ENCODE results near the gene PTGDR. TPM values are rescaled to one million over a fixed set of nuclear protein-coding genes. Genes with fewer than 3 reads are reported as not detected.

PTGDR gene
- polyA plus RNA-seq, 1 of the 3 experiments (the other 2 are of a cell fraction): not detected

- TF ChIP-seq USF2 (IDR thresholded peaks at IDR 0.05; ENCODE audit: borderline replicate concordance, low read depth, low read length) (no peak), EP300 (IDR thresholded peaks at IDR 0.05; ENCODE audit: borderline replicate concordance in 1 of 2, low read depth in 1 of 2, low read length in 1 of 2) (peak in 1 of 2 experiments; percentile 47; a peak in 1 of 4 replicates)
Measured at GRCh38 chr14:52318826-52319645, 51.5 kb downstream of the PTGDR start (continued).

- Histone ChIP-seq H3F3A (replicated peaks; ENCODE audit: insufficient read depth) (no peaks in the 10 kb centered on the region), H3K79me2 (ENCODE audit: insufficient read depth) (no peaks in the 10 kb centered on the region), H3K9me2 (no peaks in the 10 kb centered on the region), H3K4me3 (ENCODE audit: low read depth in 2 of 2, low read length in 1 of 2) (no peak overlapping the region), H3K27ac (ENCODE audit: low read depth in 2 of 2, low read length in 1 of 2) (peak overlapping the region in 1 of 2 experiments; percentile 78; a peak in 3 of 4 replicates), H2AFZ (ENCODE audit: low read depth) (no peak overlapping the region), H3K9ac (no peak overlapping the region), H4K20me1 (ENCODE audit: insufficient read depth) (no peaks in the 10 kb centered on the region), H3K27me3 (ENCODE audit: insufficient read depth) (peaks cover 16% of the 10 kb centered on the region; the same call in 1 of the 2 replicates), H3K4me1 (ENCODE audit: control insufficient read depth in 1 of 2, insufficient read depth in 2 of 2, low read depth in 1 of 2, low read length in 1 of 2) (peaks cover 0 to 8% of the 10 kb centered on the region in 2 experiments; a peak in 2 of 4 replicates), H3K9me3 (no peaks in the 10 kb centered on the region), H3K4me2 (no peak overlapping the region), H3K36me3 (replicated peaks in 1 of 2; ENCODE audit: control insufficient read depth in 1 of 2, insufficient read depth in 2 of 2, low read length in 1 of 2) (no peaks in the 10 kb centered on the region)
- TF ChIP-seq EZH2phosphoT487 (IDR thresholded peaks at IDR 0.05; ENCODE audit: borderline replicate concordance, low read depth): no peak
- TF ChIP-seq MXI1 (IDR thresholded peaks at IDR 0.05; ENCODE audit: low read depth, low read length): no peak
- no peak for TF ChIP-seq NFIC (IDR thresholded peaks at IDR 0.05; ENCODE audit: borderline replicate concordance)
- no peak for TF ChIP-seq TCF12 (IDR thresholded peaks at IDR 0.05)
- TF ChIP-seq USF1 (IDR thresholded peaks at IDR 0.05; ENCODE audit: borderline replicate concordance, low read depth): no peak
- TF ChIP-seq RXRA (IDR thresholded peaks at IDR 0.05; ENCODE audit: borderline replicate concordance, low read depth): no peak
- TF ChIP-seq FOXJ3 (CRISPR knock-in tag; IDR thresholded peaks at IDR 0.05): no peak
- TF ChIP-seq TAF1 (IDR thresholded peaks at IDR 0.05; ENCODE audit: borderline replicate concordance, low read depth, low read length): no peak
- TF ChIP-seq FOSL2 (IDR thresholded peaks at IDR 0.05; ENCODE audit: borderline replicate concordance, low read depth): no peak
- no peak for TF ChIP-seq MAX (IDR thresholded peaks at IDR 0.05; ENCODE audit: low read depth)
- no peak for TF ChIP-seq JUND (IDR thresholded peaks at IDR 0.05)
- no peak for TF ChIP-seq CTCF (IDR thresholded peaks at IDR 0.05)
- ChIA-PET POLR2A (no interaction called here), CTCF (interaction anchor here (0.9 kb wide), 1 partner anchor 80 kb away, joined by 3 read pairs; no protein-coding TSS in a partner anchor)
- no peak for DNase-seq
- 43% methylated on average over 3 of the region's 3 CpGs for WGBS (ENCODE audit: low lambda C conversion rate)
Measured at GRCh38 chr14:52319919-52320318, 52.4 kb downstream of the PTGDR start.

Measured in SK-N-SH (cell line).